Neural progenitor cell (in vitro differentiated cells): ENCODE results near the gene SYT15. TPM values are rescaled to one million over a fixed set of nuclear protein-coding genes. Genes with fewer than 3 reads are reported as not detected.
"Not testable (repeated sequence)": the region's sequence is repeated elsewhere in the genome, so short reads cannot be mapped to it uniquely, and the experiment has no call there.

Experiments
- DNase-seq: peaks from one replicate; pipeline ENCODE4 v3.0.0-alpha.2; 2016; ENCODE audit warnings: low spot score
- H2AFZ ChIP-seq: fragments of 200-600 bp; sonication (generic); replicated peaks from 2 replicates; pipeline ENCODE4 v1.6.1; 2016; ENCODE audit warnings: antibody characterized with exemption
- H3F3A ChIP-seq: fragments of 200-600 bp; sonication (generic); 2 replicates; pipeline ENCODE4 v1.6.1; 2016; ENCODE audit warnings: antibody characterized with exemption, low read depth
- H3K27ac ChIP-seq: fragments of 200-600 bp; sonication (generic); 2 replicates; pipeline ENCODE4 v1.5.1; 2016; ENCODE audit warnings: mild to moderate bottlenecking
- H3K27me3 ChIP-seq: fragments of 200-600 bp; sonication (generic); 2 replicates; pipeline ENCODE4 v1.6.1; 2016; ENCODE audit warnings: mild to moderate bottlenecking, moderate library complexity
- H3K36me3 ChIP-seq: fragments of 200-600 bp; sonication (generic); 2 replicates; pipeline ENCODE4 v1.5.1; 2016
- H3K4me1 ChIP-seq: fragments of 200-600 bp; sonication (generic); 2 replicates; pipeline ENCODE4 v1.6.1; 2016; ENCODE audit warnings: mixed run types
- H3K4me2 ChIP-seq: fragments of 200-600 bp; sonication (generic); 2 replicates; pipeline ENCODE4 v1.6.1; 2016
- H3K4me3 ChIP-seq: fragments of 200-600 bp; sonication (generic); 2 replicates; pipeline ENCODE4 v1.5.1; 2016
- H3K79me2 ChIP-seq: fragments of 200-600 bp; sonication (generic); 2 replicates; pipeline ENCODE4 v1.6.1; 2016; ENCODE audit warnings: low read depth
- H3K9ac ChIP-seq: fragments of 200-600 bp; sonication (generic); 2 replicates; pipeline ENCODE4 v1.6.1; 2016
- H3K9me3 ChIP-seq: fragments of 200-600 bp; sonication (generic); 2 replicates; pipeline ENCODE4 v1.5.1; 2016; ENCODE audit warnings: low read depth
- H4K20me1 ChIP-seq: fragments of 200-600 bp; sonication (generic); 2 replicates; pipeline ENCODE4 v1.6.1; 2016; ENCODE audit warnings: low read depth
- H3K27ac Mint-ChIP-seq: 3 replicates; pipeline ENCODE4 v1.8.0; 2021; ENCODE audit warnings: mixed read lengths
- H3K27me3 Mint-ChIP-seq: 2 replicates; pipeline ENCODE4 v1.8.0; 2022; ENCODE audit warnings: low read depth, mild to moderate bottlenecking, inconsistent platforms, moderate library complexity, mixed read lengths; ENCODE audit not compliant: insufficient read depth
- H3K36me3 Mint-ChIP-seq: 3 replicates; pipeline ENCODE4 v1.8.0; 2021; ENCODE audit warnings: mixed read lengths
- H3K4me1 Mint-ChIP-seq: 3 replicates; pipeline ENCODE4 v1.8.0; 2021; ENCODE audit warnings: mixed read lengths
- H3K4me3 Mint-ChIP-seq: 3 replicates; pipeline ENCODE4 v1.8.0; 2021; ENCODE audit warnings: mild to moderate bottlenecking, moderate library complexity, mixed read lengths
- H3K9me3 Mint-ChIP-seq: 3 replicates; pipeline ENCODE4 v1.8.0; 2020; ENCODE audit warnings: mixed read lengths
- EZH2 ChIP-seq: fragments of 200-600 bp; sonication (generic); IDR thresholded peaks from 2 replicates; pipeline ENCODE4 v1.6.1; 2017; ENCODE audit warnings: antibody characterized with exemption, mild to moderate bottlenecking, moderate library complexity
- EZH2phosphoT487 ChIP-seq: fragments of 200-600 bp; sonication (generic); IDR thresholded peaks from 2 replicates; pipeline ENCODE4 v1.6.1; 2017; ENCODE audit warnings: antibody characterized with exemption
- total RNA-seq: library from RNA; depleted of rRNA; stranded (reverse); fragments of >200 nt; gene quantifications from 2 replicates; pipeline ENCODE4 v1.2.3, GENCODE V29; 2015; ENCODE audit warnings: low replicate concordance
- TF ChIP-seq, protein P1 (sequence below): fragments of 200-600 bp; sonication (generic); IDR thresholded peaks from 2 replicates; pipeline ENCODE4 v1.5.1; 2017; ENCODE audit warnings: antibody characterized with exemption, mild to moderate bottlenecking

The SYT15 gene
- 0.15 and 0.17 TPM in 2 replicates for total RNA-seq

GRCh38 chr10:46578474-46579178 is at the start of gene SYT15:
Gene SYT15, plus strand, starts transcription at chr10:46579128. Its CDS starts 41 bp downstream, at chr10:46579169.
- H3K9me3 ChIP-seq, H3F3A ChIP-seq, H3K4me1 ChIP-seq, H3K9ac ChIP-seq, H3K27ac Mint-ChIP-seq, H3K36me3 ChIP-seq, H3K79me2 ChIP-seq, H3K36me3 Mint-ChIP-seq, H4K20me1 ChIP-seq, H3K9me3 Mint-ChIP-seq, DNase-seq, H3K27ac ChIP-seq, H3K4me3 Mint-ChIP-seq, H3K4me1 Mint-ChIP-seq, H3K27me3 Mint-ChIP-seq, H2AFZ ChIP-seq: not testable (repeated sequence)
- TF ChIP-seq EZH2 = peak; percentile 83
- peak; percentile 56 for TF ChIP-seq EZH2phosphoT487
- H3K4me3 ChIP-seq = peak within 1 kb of the TSS; percentile 17
- peaks cover 18% of the 10 kb centered on the region for H3K27me3 ChIP-seq
- H3K4me2 ChIP-seq = peak within 1 kb of the TSS; percentile 48

GRCh38 chr10:46529742-46530141 is 49.2 kb upstream of the SYT15 start:
- H3F3A ChIP-seq = peaks cover 14% of the 10 kb centered on the region
- H3K79me2 ChIP-seq, H3K36me3 Mint-ChIP-seq, DNase-seq, H3K27me3 Mint-ChIP-seq, H3K36me3 ChIP-seq, H3K27ac Mint-ChIP-seq, H3K4me3 ChIP-seq, H3K4me1 ChIP-seq, H3K9ac ChIP-seq, H3K27ac ChIP-seq, H3K4me1 Mint-ChIP-seq, H3K9me3 ChIP-seq, H3K4me2 ChIP-seq, H3K4me3 Mint-ChIP-seq, H2AFZ ChIP-seq, H3K9me3 Mint-ChIP-seq, H3K27me3 ChIP-seq, H4K20me1 ChIP-seq: not testable (repeated sequence)

DNA sequence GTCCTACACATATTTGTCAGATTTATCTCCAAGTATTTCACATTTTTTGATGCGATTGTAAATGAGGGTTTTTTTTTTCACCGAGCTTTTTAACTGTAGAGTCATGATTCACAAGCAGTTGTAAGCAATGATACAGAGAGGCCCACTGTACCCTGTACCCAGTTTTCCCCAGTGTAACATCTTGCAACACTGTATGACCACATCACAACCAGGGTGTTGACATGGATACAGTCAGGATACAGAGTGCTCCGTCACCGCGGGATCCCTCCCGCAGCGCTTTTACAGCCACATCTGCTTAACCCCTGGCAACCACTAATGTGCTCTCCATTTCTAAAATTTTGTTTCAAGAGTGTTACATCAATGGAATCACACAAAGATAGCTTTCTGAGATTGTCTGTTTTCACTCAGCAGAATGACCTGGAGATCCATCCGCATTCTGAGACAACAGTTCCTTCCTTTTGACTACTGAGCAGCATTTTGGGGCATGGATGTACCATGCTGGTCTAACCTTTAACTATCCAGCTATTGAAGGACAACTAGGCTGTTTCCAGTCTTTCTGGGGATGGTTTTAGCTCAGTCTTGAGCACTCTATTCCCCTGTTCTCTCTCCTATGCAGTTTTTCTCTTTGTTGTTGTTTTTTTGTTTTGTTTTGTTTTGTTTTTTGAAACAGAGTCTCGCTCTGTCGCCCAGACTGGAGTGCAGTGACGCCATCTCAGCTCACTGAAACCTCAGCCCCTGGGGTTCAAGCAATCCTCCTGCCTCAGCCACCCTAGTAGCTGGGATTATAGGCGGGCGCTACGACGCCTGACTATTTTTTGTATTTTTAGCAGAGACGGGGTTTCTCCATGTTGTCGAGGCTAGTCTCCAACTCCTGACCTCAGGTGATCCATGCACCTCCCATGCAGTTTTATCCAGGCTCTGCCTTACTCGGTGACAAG is 48.4 kb upstream of the SYT15 start:
- DNase-seq = no peak
- Histone ChIP-seq H3K4me2 (no peak overlapping the region), H2AFZ (no peak overlapping the region)

DNA sequence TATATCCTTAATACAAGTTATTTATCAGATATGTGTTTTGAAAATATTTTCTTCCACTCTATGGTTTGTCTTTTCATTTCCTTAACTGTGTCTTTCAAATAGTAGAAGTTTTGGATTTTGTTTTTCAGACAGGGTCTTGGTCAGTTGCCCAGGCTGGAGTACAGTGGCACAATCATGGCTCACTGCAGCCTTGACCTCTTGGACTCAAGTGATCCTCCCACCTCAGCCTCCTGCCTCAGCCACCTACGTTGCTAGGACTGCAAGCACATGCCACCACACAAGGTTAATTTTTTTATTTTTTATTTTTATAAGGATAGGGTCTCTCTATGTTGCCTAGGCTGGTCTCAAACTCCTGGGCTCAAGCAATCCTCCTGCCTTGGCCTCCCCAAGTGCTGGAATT is 46.7 kb upstream of the SYT15 start:
- not testable (repeated sequence) for DNase-seq, H3K36me3 Mint-ChIP-seq

More for the DNA sequence above, 48.4 kb upstream of the SYT15 start:
- Histone ChIP-seq H4K20me1 (no peaks in the 10 kb centered on the region), H3F3A (peaks cover 8% of the 10 kb centered on the region), H3K4me3 (no peak overlapping the region), H3K9ac (no peak overlapping the region), H3K9me3 (no peaks in the 10 kb centered on the region), H3K36me3 (no peaks in the 10 kb centered on the region), H3K79me2 (no peaks in the 10 kb centered on the region), H3K27ac (no peak overlapping the region), H3K4me1 (no peaks in the 10 kb centered on the region), H3K27me3 (no peaks in the 10 kb centered on the region)
- Mint-ChIP-seq H3K4me3 (no peak overlapping the region), H3K9me3 (no peaks in the 10 kb centered on the region), H3K27me3 (no peaks in the 10 kb centered on the region), H3K27ac (no peak overlapping the region), H3K36me3 (no peaks in the 10 kb centered on the region), H3K4me1 (no peaks in the 10 kb centered on the region)
- TF ChIP-seq EZH2 = no peak
- no peak for TF ChIP-seq EZH2phosphoT487
- TF ChIP-seq, protein P1, sequence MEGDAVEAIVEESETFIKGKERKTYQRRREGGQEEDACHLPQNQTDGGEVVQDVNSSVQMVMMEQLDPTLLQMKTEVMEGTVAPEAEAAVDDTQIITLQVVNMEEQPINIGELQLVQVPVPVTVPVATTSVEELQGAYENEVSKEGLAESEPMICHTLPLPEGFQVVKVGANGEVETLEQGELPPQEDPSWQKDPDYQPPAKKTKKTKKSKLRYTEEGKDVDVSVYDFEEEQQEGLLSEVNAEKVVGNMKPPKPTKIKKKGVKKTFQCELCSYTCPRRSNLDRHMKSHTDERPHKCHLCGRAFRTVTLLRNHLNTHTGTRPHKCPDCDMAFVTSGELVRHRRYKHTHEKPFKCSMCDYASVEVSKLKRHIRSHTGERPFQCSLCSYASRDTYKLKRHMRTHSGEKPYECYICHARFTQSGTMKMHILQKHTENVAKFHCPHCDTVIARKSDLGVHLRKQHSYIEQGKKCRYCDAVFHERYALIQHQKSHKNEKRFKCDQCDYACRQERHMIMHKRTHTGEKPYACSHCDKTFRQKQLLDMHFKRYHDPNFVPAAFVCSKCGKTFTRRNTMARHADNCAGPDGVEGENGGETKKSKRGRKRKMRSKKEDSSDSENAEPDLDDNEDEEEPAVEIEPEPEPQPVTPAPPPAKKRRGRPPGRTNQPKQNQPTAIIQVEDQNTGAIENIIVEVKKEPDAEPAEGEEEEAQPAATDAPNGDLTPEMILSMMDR = no peak

More for the DNA sequence above, 46.7 kb upstream of the SYT15 start:
- not testable (repeated sequence) for H3K27ac Mint-ChIP-seq, H3K9me3 ChIP-seq, H3K4me1 Mint-ChIP-seq, H3K4me3 Mint-ChIP-seq, H3K79me2 ChIP-seq, H3K27me3 ChIP-seq, H3K9me3 Mint-ChIP-seq, H3K9ac ChIP-seq, H3K4me2 ChIP-seq, H3F3A ChIP-seq, H3K36me3 ChIP-seq, H3K4me3 ChIP-seq, H3K27me3 Mint-ChIP-seq, H3K4me1 ChIP-seq, H2AFZ ChIP-seq, H4K20me1 ChIP-seq, H3K27ac ChIP-seq
